HG02642 (cell line): ENCODE measurements around the gene XXYLT1.
"Not testable (repeated sequence)": the region's sequence is repeated elsewhere in the genome, so short reads cannot be mapped to it uniquely, and the experiment has no call there.

Source experiments
- ATAC-seq: cut with Tn5 transposase; IDR thresholded peaks from one replicate; pipeline ENCODE4 v1.9.1; 2021; ENCODE audit warnings: mild to moderate bottlenecking; ENCODE audit not compliant: unreplicated experiment, poor library complexity

Gene XXYLT1

DNA sequence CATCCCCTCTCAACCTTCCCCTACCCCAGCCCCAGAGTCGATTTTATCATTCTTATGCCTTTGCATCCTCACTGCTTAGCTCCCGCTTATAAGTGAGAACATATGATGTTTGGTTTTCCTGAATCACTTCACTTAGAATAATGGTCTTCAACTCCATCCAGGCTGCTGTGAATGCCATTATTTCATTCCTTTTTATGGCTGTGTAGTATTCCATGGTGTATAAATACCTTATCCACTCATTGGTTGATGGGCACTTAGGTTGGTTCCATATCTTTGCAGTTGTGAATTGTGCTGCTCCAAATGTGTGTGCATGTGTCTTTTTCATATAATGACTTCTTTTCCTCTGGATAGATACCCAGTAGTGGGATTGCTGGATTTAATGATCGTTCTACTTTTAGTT, 233.4 kb downstream of the XXYLT1 start:
- not testable (repeated sequence) for ATAC-seq

DNA sequence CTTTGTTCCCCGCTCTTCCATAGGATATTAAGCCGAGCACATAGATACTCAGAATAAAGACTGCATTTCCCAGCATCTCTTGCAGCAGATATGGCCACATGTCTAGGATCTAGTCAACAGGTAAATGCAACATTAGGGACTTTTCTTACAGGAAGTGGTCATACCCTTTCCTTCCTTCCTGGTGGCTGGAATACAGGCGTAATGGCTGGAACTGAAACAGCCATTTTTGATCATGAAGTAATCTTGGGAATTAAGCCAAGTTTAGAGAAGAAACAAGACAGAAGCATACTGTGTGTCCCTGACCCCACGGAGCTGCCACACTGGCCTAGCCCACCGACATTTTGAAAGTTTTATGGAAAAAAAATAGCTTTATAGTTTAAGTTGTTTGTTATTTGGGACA, 234.0 kb downstream of the XXYLT1 start:
- no peak for ATAC-seq

DNA sequence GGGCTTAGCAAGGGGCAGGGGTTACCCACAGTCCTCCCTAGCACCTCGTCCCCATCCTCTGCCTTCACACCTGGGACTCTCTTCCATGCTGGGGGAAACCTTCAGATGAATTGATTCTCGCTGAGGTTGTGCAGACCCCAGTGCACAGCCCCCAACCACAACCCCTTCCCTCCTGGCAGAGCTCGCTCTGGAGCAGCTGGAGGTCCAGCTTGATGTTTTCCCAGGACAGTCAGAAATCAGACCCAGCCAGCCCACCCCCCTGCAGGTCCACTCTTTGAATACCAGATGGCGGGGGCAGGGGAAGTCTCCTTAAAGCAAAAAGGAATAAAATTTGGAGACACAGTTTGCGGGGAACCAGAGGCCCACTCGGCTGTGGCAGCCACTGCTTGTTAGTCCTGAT, 234.4 kb downstream of the XXYLT1 start:
- ATAC-seq = no peak

GRCh38 chr3:195036203-195036505, 234.8 kb downstream of the XXYLT1 start:
- no peak for ATAC-seq

GRCh38 chr3:195035345-195036202, 235.4 kb downstream of the XXYLT1 start:
- ATAC-seq = no peak

DNA sequence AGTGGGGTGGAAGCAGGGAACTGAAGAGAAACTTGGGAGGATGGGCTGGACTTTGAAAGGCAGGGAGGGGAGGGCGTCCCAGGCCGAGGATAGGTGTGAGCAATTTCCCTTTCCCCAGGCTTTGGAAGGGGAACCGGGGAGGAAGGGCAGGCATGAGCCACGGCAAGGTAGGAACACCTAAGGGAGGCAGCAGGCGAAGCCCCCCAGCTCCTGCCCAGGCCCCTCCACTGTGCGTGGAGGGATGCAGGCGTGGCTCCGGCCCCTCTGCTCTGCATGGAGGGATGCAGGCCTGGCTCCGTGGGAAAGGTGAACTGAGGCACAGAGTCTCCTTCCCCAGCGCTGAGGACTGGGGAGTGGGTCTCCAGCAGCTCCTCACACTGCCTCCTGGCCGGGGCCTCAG, 236.4 kb downstream of the XXYLT1 start:
- ATAC-seq = no peak

DNA sequence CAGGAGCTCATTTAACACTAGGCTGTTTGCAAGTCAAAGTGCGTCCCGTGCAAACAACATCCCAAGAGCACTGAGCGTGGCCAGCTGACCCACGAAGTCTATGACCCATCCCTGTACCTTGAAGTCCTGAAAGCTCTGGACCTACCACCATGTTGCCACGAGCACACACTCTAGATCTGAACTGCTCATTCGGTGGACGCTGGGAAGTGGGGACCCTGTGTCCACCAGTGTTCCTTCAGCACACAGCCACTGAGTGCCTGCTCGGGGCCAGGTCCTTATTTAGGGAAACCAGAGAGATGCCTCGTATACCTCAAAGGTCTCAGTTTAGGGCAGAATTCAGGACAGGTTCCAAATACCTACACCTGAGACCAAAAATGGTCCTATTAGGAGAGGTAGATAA, 236.9 kb downstream of the XXYLT1 start:
- ATAC-seq = no peak

DNA sequence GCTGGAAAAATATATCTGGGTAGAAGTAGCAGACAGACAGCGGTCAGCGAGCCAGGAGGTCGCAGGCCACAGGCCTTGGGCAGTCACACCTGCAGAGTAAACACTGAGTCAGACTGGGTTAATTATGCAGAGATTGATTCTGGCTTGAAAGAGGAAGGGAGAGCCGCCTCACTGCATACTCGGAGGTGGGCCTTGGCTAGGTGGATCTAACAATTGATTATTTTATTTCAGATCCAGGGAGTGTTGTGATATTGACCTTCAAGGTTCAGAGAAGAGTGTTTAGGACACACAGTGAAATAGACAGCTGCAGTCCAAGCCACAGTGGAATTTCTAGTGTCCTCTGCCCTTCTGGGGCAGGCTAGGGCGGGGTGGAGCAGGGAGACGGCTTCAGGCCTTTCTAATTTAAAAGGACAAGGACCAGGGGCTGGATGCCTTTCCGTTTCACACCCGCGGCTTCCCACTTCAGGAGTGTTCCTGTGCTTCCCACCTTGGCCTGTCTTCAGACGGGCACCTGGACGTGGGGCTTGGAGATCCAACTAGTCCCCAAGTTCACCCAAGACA, 237.3 kb downstream of the XXYLT1 start:
- no peak for ATAC-seq

- no peak for ATAC-seq
Observed at GRCh38 chr3:195032955-195033354, 238.0 kb downstream of the XXYLT1 start.

DNA sequence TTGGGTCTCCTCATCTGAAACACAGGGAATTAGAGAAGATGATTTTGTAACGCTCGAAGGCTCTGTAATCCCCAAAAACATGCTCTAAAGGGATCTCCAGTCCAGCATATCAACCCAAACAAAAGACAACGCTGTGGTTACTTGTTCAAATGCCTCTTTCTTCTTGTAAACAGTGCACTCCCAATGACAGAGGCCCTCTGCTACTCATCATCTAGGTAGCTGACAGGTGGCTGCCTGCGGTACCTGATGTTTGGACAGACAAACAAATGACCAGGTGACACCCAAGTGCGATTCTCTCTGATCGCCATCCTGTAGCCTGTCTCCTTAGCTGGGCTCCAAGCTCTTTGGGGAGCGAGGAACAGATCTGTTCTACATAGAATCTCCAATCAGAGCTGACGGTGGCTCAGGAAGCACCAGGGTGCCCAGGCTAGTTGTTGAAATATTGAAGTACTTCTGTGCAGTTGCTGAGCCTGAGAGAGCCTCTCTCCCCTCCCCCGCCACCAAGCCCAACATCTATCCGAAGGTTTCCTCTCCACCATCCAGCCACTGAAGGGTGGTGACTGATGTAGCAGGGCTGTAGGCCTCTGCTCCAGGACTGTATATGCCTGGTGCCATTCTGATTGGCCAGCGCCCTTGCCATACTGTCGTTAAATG, 238.7 kb downstream of the XXYLT1 start:
- no peak for ATAC-seq

GRCh38 chr3:195031574-195032003, 239.4 kb downstream of the XXYLT1 start:
- no peak for ATAC-seq

DNA sequence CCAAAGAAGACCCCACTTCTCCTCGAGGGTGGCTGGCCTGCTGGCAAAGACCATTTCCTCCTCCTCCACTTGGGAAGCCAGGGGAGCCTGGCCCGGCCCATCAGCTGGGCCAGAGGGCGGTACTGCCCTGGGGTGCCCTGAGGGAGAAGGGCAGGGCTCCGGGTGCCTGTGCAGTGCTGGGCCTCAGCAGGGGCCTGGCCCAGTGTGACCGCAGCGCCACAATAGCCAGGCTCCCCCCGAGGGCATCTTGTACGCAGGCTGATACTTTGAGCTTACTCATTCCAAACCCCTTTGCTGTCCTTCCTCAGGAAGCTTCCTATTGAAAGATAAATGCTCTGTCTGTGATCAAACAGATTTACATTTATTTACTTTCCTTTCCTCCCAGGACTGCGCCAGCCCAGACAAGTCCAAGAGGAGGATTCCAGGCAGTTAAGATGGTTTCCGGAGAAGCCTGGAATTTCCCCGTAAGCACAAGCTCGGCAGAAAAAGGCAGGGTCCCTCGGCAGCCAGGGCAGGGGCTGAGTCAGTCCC, 240.1 kb downstream of the XXYLT1 start:
- no peak for ATAC-seq

- ATAC-seq = no peak
Observed at GRCh38 chr3:195028877-195029606, 241.9 kb downstream of the XXYLT1 start.

DNA sequence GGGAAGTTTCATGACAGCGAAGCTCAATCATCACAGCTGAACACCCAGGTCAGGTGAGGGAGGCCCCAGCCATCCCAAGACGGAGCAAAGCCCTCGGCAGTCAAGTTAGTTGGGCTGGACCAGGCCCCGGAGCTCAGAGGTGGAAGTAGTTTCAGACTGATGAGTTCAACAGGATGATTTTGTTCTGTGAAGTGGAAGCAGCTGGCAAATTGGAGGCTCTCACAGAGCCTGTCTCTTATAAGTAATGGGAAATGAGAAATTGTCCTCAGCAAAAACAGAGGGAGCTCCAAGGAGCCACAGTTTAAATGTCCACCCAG, 245.1 kb downstream of the XXYLT1 start:
- ATAC-seq = no peak

- ATAC-seq = no peak
Observed at GRCh38 chr3:195025056-195025883, 245.7 kb downstream of the XXYLT1 start.

DNA sequence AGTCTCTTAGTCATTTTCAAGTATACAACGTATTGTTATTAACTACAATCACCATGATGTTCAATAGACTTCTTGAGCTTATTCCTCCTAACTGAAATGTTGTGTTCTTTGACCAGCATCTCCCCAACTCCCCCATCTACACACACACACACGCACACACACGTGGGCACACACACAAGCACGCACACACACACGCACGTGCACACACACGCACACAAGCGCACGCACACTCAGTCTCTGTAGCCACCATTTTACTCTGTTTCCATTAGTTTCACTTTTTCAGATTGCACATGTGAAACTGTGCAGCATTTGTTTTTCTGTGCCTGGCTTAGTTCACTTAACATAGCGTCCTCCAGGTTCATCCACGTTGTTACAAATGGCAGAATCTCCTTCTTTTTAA, 247.0 kb downstream of the XXYLT1 start:
- ATAC-seq = no peak

DNA sequence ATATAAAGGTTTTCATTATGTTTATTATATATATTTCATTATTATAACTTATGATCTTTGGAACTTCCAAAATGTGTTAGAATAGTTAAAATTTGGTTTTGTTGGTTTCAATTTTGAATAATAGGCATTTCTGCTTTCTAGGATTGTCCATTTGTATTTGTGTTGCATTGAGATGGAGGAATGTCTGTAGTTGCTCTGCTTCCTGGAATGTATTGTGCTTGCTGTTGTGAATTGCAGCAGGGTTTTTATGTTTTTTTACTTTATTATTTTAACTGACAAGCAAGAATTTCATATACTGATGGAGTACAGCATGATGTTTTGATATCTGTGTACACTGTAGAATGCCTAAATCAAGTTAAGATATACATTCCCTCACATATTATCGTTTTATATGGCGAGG, 247.4 kb downstream of the XXYLT1 start:
- no peak for ATAC-seq

DNA sequence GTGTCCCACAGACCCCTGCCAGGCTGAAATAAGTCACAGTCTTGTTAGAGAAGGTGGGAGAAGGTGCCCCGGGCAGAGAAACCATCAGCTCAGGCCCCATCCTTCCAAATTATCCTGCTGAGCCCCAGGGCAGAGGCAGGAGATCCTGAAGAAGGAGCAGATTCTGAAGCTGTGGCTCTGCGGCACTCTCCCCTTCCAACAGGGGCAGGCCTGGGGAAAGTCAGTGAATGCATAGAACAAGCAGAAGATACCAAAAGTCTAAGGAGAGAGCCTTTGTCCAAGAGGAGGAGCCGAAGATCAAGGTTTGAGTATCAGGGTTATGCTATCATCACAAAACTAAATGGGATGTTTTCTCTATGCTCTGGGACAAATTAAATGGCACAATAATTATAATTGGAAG, 249.3 kb downstream of the XXYLT1 start:
- no peak for ATAC-seq

DNA sequence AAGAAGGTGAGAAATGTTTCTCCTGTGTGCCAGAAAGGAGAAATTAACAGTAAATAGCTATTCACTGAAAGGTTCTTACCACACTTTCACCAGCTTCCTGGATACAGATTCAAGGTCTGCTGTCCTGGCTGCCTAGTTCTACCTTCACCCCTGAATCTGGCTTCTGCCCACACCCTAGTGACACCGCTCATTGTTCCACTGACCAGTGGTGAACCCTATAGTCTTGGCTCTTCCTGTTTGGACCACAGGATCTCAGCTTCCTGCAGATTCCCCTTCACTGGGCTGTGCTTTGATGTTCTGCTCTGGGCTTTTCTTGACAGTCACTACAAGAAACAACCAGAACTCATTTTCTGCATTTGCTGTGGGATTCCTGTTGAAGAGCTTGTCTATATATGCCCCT, 250.0 kb downstream of the XXYLT1 start:
- ATAC-seq = no peak

- no peak for ATAC-seq
Observed at GRCh38 chr3:195020185-195020584, 250.8 kb downstream of the XXYLT1 start.
